NT2/D1 (cell line): ENCODE results near the gene SEC24C.

Experiments
- SUZ12 ChIP-seq: IDR thresholded peaks from 2 replicates; pipeline ENCODE4 v1.6.1; 2011; ENCODE audit not compliant: insufficient read length, insufficient read depth; ENCODE audit errors: extremely low read depth
- YY1 ChIP-seq: IDR thresholded peaks from 2 replicates; pipeline ENCODE4 v1.6.1; 2011; ENCODE audit not compliant: insufficient read length, insufficient read depth
- ZNF274 ChIP-seq: IDR thresholded peaks from 2 replicates; pipeline ENCODE4 v1.6.1; 2011; ENCODE audit warnings: mild to moderate bottlenecking, low read depth, low read length

- TF ChIP-seq YY1 (no peak), ZNF274 (no peak), SUZ12 (no peak)
Measured at GRCh38 chr10:73772281-73773151, 28.3 kb downstream of the SEC24C start.
